ENCODE measurements around the gene ZNF254. TPM values are rescaled to one million over a fixed set of nuclear protein-coding genes. Genes with fewer than 3 reads are reported as not detected.

ZNF254 gene
- total and polyA plus RNA-seq, 2 of the 4 experiments (the other 2 are of a cell fraction) = 4.4 to 8.8 TPM

GRCh38 chr19:24173882-24174281 is 86.9 kb downstream of the ZNF254 start:
- in situ Hi-C loops (cut with MboI; ENCODE audit: low sequenced_read_pairs) = no loop called here
- no peak overlapping the region for H3K4ac ChIP-seq (ENCODE audit: low read depth, low read length)
- ChIA-PET POLR2A (ENCODE audit: unreplicated experiment) (no interaction called here), CTCF (no interaction called here)
- intact Hi-C loops (cut with micrococcal nuclease) = no loop called here
- DNase-seq (no peak), ATAC-seq (ENCODE audit: low read depth) (no peak)
- TF ChIP-seq RAD21 (IDR thresholded peaks at IDR 0.05; ENCODE audit: low read length) = no peak
- no peak overlapping the region for H4K91ac ChIP-seq (ENCODE audit: insufficient read depth, low read depth, low read length)
- no TSS peak for BruUV-seq (replicated peaks)
- no peak overlapping the region for H3K14ac ChIP-seq (replicated peaks; ENCODE audit: low read depth, low read length)
- H3K4me2 ChIP-seq (ENCODE audit: low read depth, low read length) = no peak overlapping the region
- no peak overlapping the region for H3K23ac ChIP-seq (ENCODE audit: low read depth, low read length)
- H4K8ac ChIP-seq (ENCODE audit: low read depth in 2 of 2, low read length in 2 of 2) = no peak overlapping the region
- H2AK9ac ChIP-seq (replicated peaks; ENCODE audit: low read depth, low read length, poor library complexity) = no peak overlapping the region
- no peaks in the 10 kb centered on the region for H3K36me3 ChIP-seq (ENCODE audit: control insufficient read depth, insufficient read depth, low read length)
- H3K9ac ChIP-seq (ENCODE audit: low read depth, low read length) = no peak overlapping the region
- no peaks in the 10 kb centered on the region for H3K27me3 ChIP-seq (ENCODE audit: control insufficient read depth, insufficient read depth, low read length)
- no peak overlapping the region for H3K18ac ChIP-seq (ENCODE audit: low read depth, low read length)
- dilution Hi-C loops (cut with HindIII; ENCODE audit: low sequenced_read_pairs, unreplicated experiment) = no loop called here
- H2AFZ ChIP-seq (replicated peaks; ENCODE audit: low read length, poor library complexity) = no peak overlapping the region
- no peak overlapping the region for H4K5ac ChIP-seq (ENCODE audit: low read depth, low read length)
- no peak overlapping the region for H2BK5ac ChIP-seq (ENCODE audit: low read depth, low read length, poor library complexity, severe bottlenecking)
- H3K56ac ChIP-seq (ENCODE audit: extremely low read depth, insufficient read depth, low read length) = no peak overlapping the region
- H4K20me1 ChIP-seq (ENCODE audit: insufficient read depth, low read length) = no peaks in the 10 kb centered on the region
- no peak overlapping the region for H2AK5ac ChIP-seq (ENCODE audit: low read depth, low read length)
- H3K27ac ChIP-seq (ENCODE audit: insufficient read depth, low read length) = no peak overlapping the region
- H2BK120ac ChIP-seq (ENCODE audit: low read depth, low read length) = no peak overlapping the region
- no peak overlapping the region for H2BK15ac ChIP-seq (ENCODE audit: low read depth, low read length)
- no peaks in the 10 kb centered on the region for H3K79me1 ChIP-seq (ENCODE audit: low read depth in 1 of 2, low read length in 2 of 2)
- H3K4me3 ChIP-seq (ENCODE audit: insufficient read depth, low read depth, low read length) = no peak overlapping the region
- no peak overlapping the region for H2BK20ac ChIP-seq (ENCODE audit: low read depth, low read length)
- peaks cover 13% of the 10 kb centered on the region; the same call in 1 of the 2 replicates for H3K9me3 ChIP-seq (ENCODE audit: control insufficient read depth, insufficient read depth, low read length)
- H3K4me1 ChIP-seq (ENCODE audit: control insufficient read depth, insufficient read depth, low read length) = no peaks in the 10 kb centered on the region
- H3K9me1 ChIP-seq (ENCODE audit: insufficient read depth, low read length) = no peaks in the 10 kb centered on the region
- no CpG with 5 or more reads among the region's 2 CpGs for WGBS, 2 experiments (ENCODE audit: extremely low coverage in 2 of 2, insufficient read length in 1 of 2)

Data from IMR-90 (cell line).